ENCODE data around the gene ATG12. TPM values are rescaled to one million over a fixed set of nuclear protein-coding genes. Genes with fewer than 3 reads are reported as not detected.

ATG12 gene
- total RNA-seq, 1 donor from 2014 or later, result 73.9 TPM

DNA sequence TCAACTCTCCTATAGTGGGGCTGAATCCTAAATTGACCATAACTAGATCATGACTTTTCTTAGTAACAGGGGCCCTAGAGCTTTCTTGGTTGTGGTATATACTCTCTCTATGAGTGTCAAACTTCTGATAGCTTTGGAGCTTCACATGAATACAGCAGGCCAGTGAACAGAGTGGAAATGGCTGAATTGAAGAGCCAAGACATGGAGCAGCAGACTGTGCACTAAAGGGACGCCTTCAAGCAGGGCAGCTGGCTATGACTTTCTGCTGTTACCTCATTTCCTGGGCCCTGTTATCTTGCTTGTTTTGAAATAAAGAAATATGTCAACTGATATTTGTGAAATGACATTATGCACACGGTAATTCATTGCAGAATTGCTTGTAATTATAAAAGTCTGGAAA, 41.3 kb downstream of the ATG12 start:
- Mint-ChIP-seq H3K9me3 (no peaks in the 10 kb centered on the region), H3K27ac (no peak overlapping the region), H3K27me3 (peaks cover 10% of the 10 kb centered on the region), H3K4me3 (no peak overlapping the region), H3K4me1 (no peaks in the 10 kb centered on the region), H3K36me3 (ENCODE audit: low read depth) (no peaks in the 10 kb centered on the region)
- ATAC-seq (ENCODE audit: low read depth) (no peak), DNase-seq (no peak)
- POLR2A ChIA-PET, result no interaction called here
- TF ChIP-seq CTCF (IDR thresholded peaks at IDR 0.05), result no peak
- CTCF ChIA-PET, result no interaction called here
- intact Hi-C loops (cut with micrococcal nuclease), result no loop called here

DNA sequence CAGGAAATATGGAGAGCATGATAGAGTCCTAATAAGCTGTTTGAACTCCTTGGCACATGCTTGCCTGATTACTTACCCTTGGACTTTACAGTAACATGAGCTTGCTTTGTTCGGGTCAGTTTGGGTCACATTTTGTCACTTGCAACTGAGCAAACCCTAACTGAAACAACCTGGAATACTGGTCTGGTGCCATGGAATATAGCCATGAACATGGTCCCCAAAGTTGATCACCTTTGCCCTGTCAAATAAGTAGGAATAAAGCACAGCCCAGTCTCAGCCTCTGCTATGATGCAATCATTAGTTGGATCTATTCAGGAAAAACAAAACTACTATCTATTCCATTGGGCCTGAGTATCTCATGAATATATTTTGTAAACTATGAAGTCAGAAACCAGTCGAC, 43.1 kb downstream of the ATG12 start:
- Mint-ChIP-seq H3K27ac (no peak overlapping the region), H3K36me3 (ENCODE audit: low read depth) (no peaks in the 10 kb centered on the region)

GRCh38 chr5:115796656-115797055, 44.7 kb downstream of the ATG12 start:
- ATAC-seq (ENCODE audit: low read depth), result no peak
- intact Hi-C loops (cut with micrococcal nuclease), result no loop called here
- CTCF ChIA-PET, result no interaction called here
- H3K27me3 Mint-ChIP-seq, result peaks cover 21% of the 10 kb centered on the region
- H3K4me1 Mint-ChIP-seq, result no peaks in the 10 kb centered on the region
- H3K4me3 Mint-ChIP-seq, result no peak overlapping the region
- H3K27ac Mint-ChIP-seq, result no peak overlapping the region
- no peak for TF ChIP-seq CTCF (IDR thresholded peaks at IDR 0.05)
- no peak for DNase-seq
- H3K9me3 Mint-ChIP-seq, result no peaks in the 10 kb centered on the region
- H3K36me3 Mint-ChIP-seq (ENCODE audit: low read depth), result no peaks in the 10 kb centered on the region
- POLR2A ChIA-PET, result no interaction called here

More for the DNA sequence above, 43.1 kb downstream of the ATG12 start:
- no peaks in the 10 kb centered on the region for H3K4me1 Mint-ChIP-seq
- DNase-seq, result no peak
- TF ChIP-seq CTCF (IDR thresholded peaks at IDR 0.05), result no peak
- POLR2A ChIA-PET, result no interaction called here
- H3K9me3 Mint-ChIP-seq, result no peaks in the 10 kb centered on the region
- ATAC-seq (ENCODE audit: low read depth), result no peak
- peaks cover 10% of the 10 kb centered on the region for H3K27me3 Mint-ChIP-seq
- H3K4me3 Mint-ChIP-seq, result no peak overlapping the region
- intact Hi-C loops (cut with micrococcal nuclease), result no loop called here
- CTCF ChIA-PET, result no interaction called here

- ChIA-PET POLR2A (no interaction called here), CTCF (no interaction called here)
- Mint-ChIP-seq H3K27me3 (peaks cover 28% of the 10 kb centered on the region), H3K27ac (no peak overlapping the region), H3K4me3 (no peak overlapping the region), H3K36me3 (ENCODE audit: low read depth) (no peaks in the 10 kb centered on the region), H3K4me1 (no peaks in the 10 kb centered on the region), H3K9me3 (no peaks in the 10 kb centered on the region)
- ATAC-seq (ENCODE audit: low read depth) (no peak), DNase-seq (no peak)
- no peak for TF ChIP-seq CTCF (IDR thresholded peaks at IDR 0.05)
- intact Hi-C loops (cut with micrococcal nuclease), result no loop called here
Measured at GRCh38 chr5:115795700-115796099, 45.7 kb downstream of the ATG12 start.

DNA sequence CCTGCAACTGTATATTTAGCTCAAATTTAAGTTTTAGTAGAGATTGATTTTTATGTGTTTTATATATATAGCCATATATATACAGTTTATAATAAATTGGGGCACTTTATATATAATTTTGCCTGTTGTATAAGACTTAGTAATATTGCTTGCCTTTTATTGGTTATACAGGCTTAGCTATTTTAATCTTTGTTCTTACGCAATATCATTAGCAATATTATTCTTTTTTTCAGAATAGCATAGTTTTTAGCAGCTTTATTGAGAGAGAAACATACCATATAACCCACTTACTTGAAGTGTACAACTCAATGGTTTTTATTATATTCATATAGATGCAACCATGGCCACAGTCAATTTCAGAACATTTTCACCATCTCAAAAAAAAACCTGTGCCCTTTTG, 52.9 kb downstream of the ATG12 start:
- no peak overlapping the region for H3K4me3 Mint-ChIP-seq
- CTCF ChIA-PET, result no interaction called here
- no peaks in the 10 kb centered on the region for H3K4me1 Mint-ChIP-seq
- no peak overlapping the region for H3K27ac Mint-ChIP-seq
- ATAC-seq (ENCODE audit: low read depth) (no peak), DNase-seq (no peak)
- peaks cover 51% of the 10 kb centered on the region for H3K27me3 Mint-ChIP-seq
- POLR2A ChIA-PET, result no interaction called here
- no peaks in the 10 kb centered on the region for H3K9me3 Mint-ChIP-seq
- TF ChIP-seq CTCF (IDR thresholded peaks at IDR 0.05), result no peak
- intact Hi-C loops (cut with micrococcal nuclease), result no loop called here
- H3K36me3 Mint-ChIP-seq (ENCODE audit: low read depth), result no peaks in the 10 kb centered on the region
